ENCODE results near the gene BAG1.

Gene BAG1

DNA sequence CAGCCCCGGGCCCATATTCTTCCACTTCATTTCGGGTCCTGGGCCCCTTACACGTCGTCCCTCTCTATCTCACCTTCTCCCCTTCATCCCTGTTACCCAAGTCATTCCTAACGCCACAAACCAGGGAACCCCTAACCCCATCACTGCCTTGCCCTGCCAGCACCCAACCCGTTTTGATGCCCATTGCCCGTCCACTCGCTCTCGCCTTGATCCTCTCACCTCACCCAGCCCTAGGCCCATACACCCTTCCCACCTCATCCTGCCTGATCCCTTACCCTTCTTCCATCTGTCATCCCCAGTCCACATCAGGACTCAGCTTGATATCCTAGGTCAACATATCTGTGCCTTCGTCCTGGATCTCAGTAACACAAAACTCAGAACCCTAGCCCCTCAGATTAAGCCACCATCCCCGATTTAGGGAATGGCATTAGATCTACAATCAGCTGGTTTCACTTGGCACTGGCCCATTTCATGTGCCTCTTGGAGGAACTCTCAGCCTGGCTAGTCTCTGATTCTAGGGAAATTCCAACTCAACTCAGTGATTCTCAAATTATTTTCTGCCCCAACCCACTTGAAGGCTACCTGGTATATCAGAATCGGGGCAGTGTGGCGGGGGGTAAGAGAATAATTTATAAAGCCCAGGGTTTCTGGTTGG is 830 bp upstream of the BAG1 start:
- Histone ChIP-seq H3K27ac (ENCODE audit: low read depth, low read length) (peak overlapping the region; percentile 56), H3K27me3 (ENCODE audit: low read length) (no peaks in the 10 kb centered on the region), H3K9me3 (ENCODE audit: insufficient read depth, low read length) (no peaks in the 10 kb centered on the region), H3K4me2 (ENCODE audit: low read depth, low read length, poor library complexity, severe bottlenecking) (peak overlapping the region; percentile 69), H3K9me2 (replicated peaks; ENCODE audit: insufficient read depth, low read length) (no peaks in the 10 kb centered on the region), H4K20me1 (ENCODE audit: low read depth, low read length) (no peaks in the 10 kb centered on the region), H3K79me2 (ENCODE audit: insufficient read depth, low read length) (peaks cover 29% of the 10 kb centered on the region), H3K36me3 (ENCODE audit: low read length) (peaks cover 20% of the 10 kb centered on the region), H3F3A (ENCODE audit: insufficient read depth) (peaks cover 11% of the 10 kb centered on the region; the same call in 1 of the 2 replicates), H3K4me3 (ENCODE audit: insufficient read depth, low read length, poor library complexity, severe bottlenecking) (peak overlapping the region; percentile 80), H2AFZ (ENCODE audit: low read depth, low read length, severe bottlenecking) (no peak overlapping the region), H3K9ac (ENCODE audit: low read length) (peak overlapping the region; percentile 91)
- no peak for TF ChIP-seq EZH2phosphoT487 (conservative IDR thresholded peaks at IDR 0.05; ENCODE audit: low read length)
- TF ChIP-seq, protein P1, sequence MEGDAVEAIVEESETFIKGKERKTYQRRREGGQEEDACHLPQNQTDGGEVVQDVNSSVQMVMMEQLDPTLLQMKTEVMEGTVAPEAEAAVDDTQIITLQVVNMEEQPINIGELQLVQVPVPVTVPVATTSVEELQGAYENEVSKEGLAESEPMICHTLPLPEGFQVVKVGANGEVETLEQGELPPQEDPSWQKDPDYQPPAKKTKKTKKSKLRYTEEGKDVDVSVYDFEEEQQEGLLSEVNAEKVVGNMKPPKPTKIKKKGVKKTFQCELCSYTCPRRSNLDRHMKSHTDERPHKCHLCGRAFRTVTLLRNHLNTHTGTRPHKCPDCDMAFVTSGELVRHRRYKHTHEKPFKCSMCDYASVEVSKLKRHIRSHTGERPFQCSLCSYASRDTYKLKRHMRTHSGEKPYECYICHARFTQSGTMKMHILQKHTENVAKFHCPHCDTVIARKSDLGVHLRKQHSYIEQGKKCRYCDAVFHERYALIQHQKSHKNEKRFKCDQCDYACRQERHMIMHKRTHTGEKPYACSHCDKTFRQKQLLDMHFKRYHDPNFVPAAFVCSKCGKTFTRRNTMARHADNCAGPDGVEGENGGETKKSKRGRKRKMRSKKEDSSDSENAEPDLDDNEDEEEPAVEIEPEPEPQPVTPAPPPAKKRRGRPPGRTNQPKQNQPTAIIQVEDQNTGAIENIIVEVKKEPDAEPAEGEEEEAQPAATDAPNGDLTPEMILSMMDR (IDR thresholded peaks at IDR 0.05; ENCODE audit: insufficient read depth, low read length, poor library complexity, severe bottlenecking) = no peak

DNA sequence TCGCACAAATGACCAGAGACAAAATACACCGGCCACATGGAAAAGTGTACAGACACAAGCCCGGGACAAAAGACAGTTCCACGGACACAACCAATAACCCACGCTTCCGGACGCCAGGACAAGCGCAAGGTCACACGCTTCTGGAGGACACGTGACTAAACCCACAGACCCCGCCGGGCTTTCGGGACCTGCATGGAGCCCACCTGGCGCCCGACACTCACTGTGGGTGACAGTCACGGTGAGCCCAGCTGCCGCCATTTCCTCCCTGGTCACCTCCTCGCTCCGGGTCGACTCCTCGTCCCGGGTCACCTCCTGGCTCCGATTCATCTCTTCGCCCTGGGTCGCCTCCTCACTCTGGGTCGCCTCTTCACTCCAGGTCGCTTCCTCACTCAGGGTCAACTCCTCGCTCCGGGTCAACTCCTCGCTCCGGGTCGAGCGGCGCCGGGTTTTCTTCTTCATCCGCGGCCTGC is 470 bp downstream of the BAG1 start:
- Histone ChIP-seq H3K4me2 (ENCODE audit: low read depth, low read length, poor library complexity, severe bottlenecking) (peak overlapping the region; percentile 69), H3F3A (ENCODE audit: insufficient read depth) (peaks cover 11% of the 10 kb centered on the region; the same call in 1 of the 2 replicates), H3K4me3 (ENCODE audit: insufficient read depth, low read length, poor library complexity, severe bottlenecking) (peak overlapping the region; percentile 80), H3K9me2 (replicated peaks; ENCODE audit: insufficient read depth, low read length) (no peaks in the 10 kb centered on the region), H4K20me1 (ENCODE audit: low read depth, low read length) (no peaks in the 10 kb centered on the region), H3K9me3 (ENCODE audit: insufficient read depth, low read length) (no peaks in the 10 kb centered on the region), H3K27me3 (ENCODE audit: low read length) (no peaks in the 10 kb centered on the region), H3K79me2 (ENCODE audit: insufficient read depth, low read length) (peaks cover 29% of the 10 kb centered on the region), H3K36me3 (ENCODE audit: low read length) (peaks cover 25% of the 10 kb centered on the region), H3K9ac (ENCODE audit: low read length) (peak overlapping the region; percentile 91), H3K27ac (ENCODE audit: low read depth, low read length) (peak overlapping the region; percentile 56), H2AFZ (ENCODE audit: low read depth, low read length, severe bottlenecking) (peak overlapping the region; percentile 81)
- TF ChIP-seq EZH2phosphoT487 (conservative IDR thresholded peaks at IDR 0.05; ENCODE audit: low read length) = no peak
- TF ChIP-seq, protein P1 (IDR thresholded peaks at IDR 0.05; ENCODE audit: insufficient read depth, low read length, poor library complexity, severe bottlenecking) = no peak

DNA sequence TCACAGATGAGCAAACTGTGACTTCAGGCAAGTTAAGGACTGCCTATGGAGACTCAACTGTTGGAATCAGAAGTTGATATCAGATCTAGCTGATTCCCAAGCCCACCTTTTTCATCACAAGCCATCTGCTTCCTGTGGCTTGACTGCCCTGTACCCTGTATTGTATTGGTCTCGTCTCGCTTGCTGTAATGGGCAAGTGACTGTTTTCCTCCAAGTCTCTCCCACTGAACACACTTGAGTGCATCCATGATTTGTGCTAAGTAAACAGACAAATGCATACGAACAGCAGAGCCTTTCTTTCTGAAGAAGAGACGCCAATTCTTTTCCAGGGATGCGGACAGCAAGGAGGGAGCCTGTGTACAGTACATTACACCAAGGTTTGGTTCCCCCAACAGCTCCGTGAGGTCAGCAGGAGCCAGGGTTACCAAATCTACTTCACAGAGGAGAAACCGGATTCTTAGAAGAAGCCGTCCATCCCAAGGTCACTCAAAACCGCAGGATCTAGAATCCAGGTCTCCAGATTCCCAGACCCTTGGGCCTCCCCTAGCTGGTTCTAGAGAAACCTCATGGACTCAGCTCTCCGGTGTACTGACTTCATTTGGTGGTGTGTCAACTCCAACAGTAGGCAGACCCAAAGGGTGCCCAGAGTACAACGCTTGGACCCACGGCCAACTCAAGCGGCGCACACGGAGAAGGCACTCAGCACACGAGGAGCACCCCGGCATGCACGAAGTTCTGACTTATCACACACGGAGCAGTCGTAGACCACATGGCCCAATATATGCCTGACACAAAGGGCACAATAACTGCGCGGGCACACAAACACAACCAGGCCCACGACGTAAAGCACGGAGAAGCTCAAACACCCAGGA is 1.1 kb downstream of the BAG1 start:
- Histone ChIP-seq H3K27ac (ENCODE audit: low read depth, low read length) (peak overlapping the region; percentile 56), H2AFZ (ENCODE audit: low read depth, low read length, severe bottlenecking) (peak overlapping the region; percentile 81), H3K36me3 (ENCODE audit: low read length) (peaks cover 23% of the 10 kb centered on the region)

More for the DNA sequence above, 1.1 kb downstream of the BAG1 start:
- Histone ChIP-seq H3K9me2 (replicated peaks; ENCODE audit: insufficient read depth, low read length) (no peaks in the 10 kb centered on the region), H3K4me2 (ENCODE audit: low read depth, low read length, poor library complexity, severe bottlenecking) (peak overlapping the region; percentile 69), H3K79me2 (ENCODE audit: insufficient read depth, low read length) (peaks cover 29% of the 10 kb centered on the region), H3K9me3 (ENCODE audit: insufficient read depth, low read length) (no peaks in the 10 kb centered on the region), H3K4me3 (ENCODE audit: insufficient read depth, low read length, poor library complexity, severe bottlenecking) (peak overlapping the region; percentile 80), H3K9ac (ENCODE audit: low read length) (peak overlapping the region; percentile 91), H3F3A (ENCODE audit: insufficient read depth) (peaks cover 11% of the 10 kb centered on the region; the same call in 1 of the 2 replicates), H4K20me1 (ENCODE audit: low read depth, low read length) (no peaks in the 10 kb centered on the region), H3K27me3 (ENCODE audit: low read length) (no peaks in the 10 kb centered on the region)
- no peak for TF ChIP-seq EZH2phosphoT487 (conservative IDR thresholded peaks at IDR 0.05; ENCODE audit: low read length)
- TF ChIP-seq, protein P1 (IDR thresholded peaks at IDR 0.05; ENCODE audit: insufficient read depth, low read length, poor library complexity, severe bottlenecking) = no peak

Data from SU-DHL-6 (cell line).